PC-9 (cell line): ENCODE measurements around the gene CTBP2. TPM values are rescaled to one million over a fixed set of nuclear protein-coding genes. Genes with fewer than 3 reads are reported as not detected.
A peak's percentile ranks its signal among the peaks of the same experiment; 100 is the strongest.

ENCODE experiments used
- BruUV-seq: library from RNA; stranded (reverse); fragments of 400-500 nt; replicated peaks from 2 replicates; lab custom pipeline; 2021; lab: Mats Ljungman, UMichigan
- CTCF ChIA-PET: fragments of 300-600 bp; sonication (Branson Sonifier 250); formaldehyde crosslinking; loops from one replicate; lab custom pipeline; 2022; ENCODE audit warnings: antibody characterized with exemption; lab: Charles Lee
- POLR2A ChIA-PET: fragments of 300-600 bp; sonication (Branson Sonifier 250); formaldehyde crosslinking; loops from one replicate; lab custom pipeline; 2022; ENCODE audit warnings: antibody characterized with exemption; ENCODE audit not compliant: unreplicated experiment; lab: Charles Lee
- DNase-seq, 2 experiments: peaks; one replicate each; pipeline versions ENCODE4 v3.0.0 to v3.0.0-alpha.2; 2015 to 2022; ENCODE audit warnings: mixed read lengths in 1 of 2
- H2AFZ ChIP-seq: fragments of 200-600 bp; sonication (generic); 2 replicates; pipeline ENCODE4 v1.8.1; 2017; ENCODE audit warnings: antibody characterized with exemption
- H3F3A ChIP-seq: fragments of 200-600 bp; sonication (generic); 2 replicates; pipeline ENCODE4 v1.8.1; 2017; ENCODE audit warnings: antibody characterized with exemption, mild to moderate bottlenecking, low read depth; ENCODE audit not compliant: insufficient read depth
- H3K27ac ChIP-seq: fragments of 200-600 bp; sonication (generic); 2 replicates; pipeline ENCODE4 v1.6.1; 2016; ENCODE audit warnings: mixed run types
- H3K27me3 ChIP-seq: fragments of 200-600 bp; sonication (generic); 2 replicates; pipeline ENCODE4 v1.6.1; 2016; ENCODE audit warnings: low read depth, mixed run types; ENCODE audit not compliant: insufficient read depth
- H3K36me3 ChIP-seq: fragments of 200-600 bp; sonication (generic); 2 replicates; pipeline ENCODE4 v1.6.1; 2016; ENCODE audit warnings: low read depth, mixed run types
- H3K4me1 ChIP-seq: fragments of 200-600 bp; sonication (generic); replicated peaks from 2 replicates; pipeline ENCODE4 v1.6.1; 2016; ENCODE audit warnings: mixed run types; ENCODE audit not compliant: insufficient read depth
- H3K4me2 ChIP-seq: fragments of 200-600 bp; sonication (generic); 2 replicates; pipeline ENCODE4 v1.6.1; 2017; ENCODE audit warnings: mixed run types
- H3K4me3 ChIP-seq: fragments of 200-600 bp; sonication (generic); 2 replicates; pipeline ENCODE4 v1.6.1; 2016; ENCODE audit warnings: mixed run types
- H3K79me2 ChIP-seq: fragments of 200-600 bp; sonication (generic); 2 replicates; pipeline ENCODE4 v1.6.1; 2017; ENCODE audit warnings: low read depth, mixed run types
- H3K9me2 ChIP-seq: fragments of 200-600 bp; sonication (generic); 2 replicates; pipeline ENCODE4 v1.8.1; 2017; ENCODE audit warnings: mild to moderate bottlenecking; ENCODE audit not compliant: insufficient read depth
- H3K9me3 ChIP-seq: fragments of 200-600 bp; sonication (generic); 2 replicates; pipeline ENCODE4 v1.8.1; 2016; ENCODE audit warnings: low read depth; ENCODE audit not compliant: insufficient read depth
- H4K20me1 ChIP-seq: fragments of 200-600 bp; sonication (generic); 2 replicates; pipeline ENCODE4 v1.8.1; 2017; ENCODE audit not compliant: insufficient read depth
- EZH2 ChIP-seq: fragments of 200-600 bp; sonication (generic); IDR thresholded peaks from 2 replicates; pipeline ENCODE4 v1.8.0; 2017; ENCODE audit warnings: antibody characterized with exemption, low read depth
- intact Hi-C: fragments of 100-400 bp; cut with micrococcal nuclease; formaldehyde crosslinking; loops from one replicate; pipeline ENCODE4 v1.10.0; 2022; ENCODE audit not compliant: unreplicated experiment
- total RNA-seq: library from RNA; stranded (reverse); gene quantifications from 2 replicates; pipeline ENCODE4 v1.2.3, GENCODE V29; 2021
- TF ChIP-seq, protein P1 (sequence below): fragments of 200-600 bp; sonication (generic); conservative IDR thresholded peaks from 2 replicates; pipeline ENCODE4 v1.6.1; 2017; ENCODE audit warnings: mixed run types, antibody characterized with exemption, mild to moderate bottlenecking, moderate library complexity

CTBP2 gene
- total RNA-seq, 1 experiment from 2014 or later, result 60.5 TPM

DNA sequence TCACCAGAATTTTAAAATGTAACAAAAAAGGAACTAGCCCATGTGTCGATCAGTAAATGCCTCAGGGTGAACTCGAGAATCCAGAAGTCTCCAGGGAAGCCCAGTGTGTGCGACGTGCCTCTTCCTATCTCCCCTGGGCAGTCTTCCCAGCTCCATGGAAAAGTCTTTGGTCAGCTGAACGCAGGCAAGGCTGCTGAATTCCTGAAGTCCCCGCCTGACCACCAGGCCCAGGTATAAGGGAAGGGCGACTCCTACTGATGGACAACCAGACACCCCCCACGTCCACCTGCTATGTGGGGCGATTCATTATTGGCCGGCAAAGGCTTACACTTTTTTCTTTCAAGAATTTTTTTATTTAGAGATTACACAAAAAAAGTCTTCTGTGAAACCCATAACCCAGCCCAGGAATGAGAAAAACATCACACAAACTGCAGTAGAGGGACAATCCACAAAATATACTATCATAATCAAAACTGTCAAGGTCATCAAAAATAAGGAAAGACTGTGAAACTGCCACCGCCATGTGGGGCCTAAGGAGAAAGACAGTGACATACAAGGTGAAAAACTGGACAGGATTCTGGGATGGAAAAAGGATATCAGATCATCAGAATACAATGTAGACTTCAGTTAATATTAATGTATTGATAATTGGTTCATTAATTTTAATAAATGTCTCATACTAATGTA is 93.5 kb downstream of the CTBP2 start:
- no peaks in the 10 kb centered on the region for H3K36me3 ChIP-seq
- BruUV-seq, result no TSS peak
- TF ChIP-seq EZH2, result no peak
- TF ChIP-seq, protein P1, sequence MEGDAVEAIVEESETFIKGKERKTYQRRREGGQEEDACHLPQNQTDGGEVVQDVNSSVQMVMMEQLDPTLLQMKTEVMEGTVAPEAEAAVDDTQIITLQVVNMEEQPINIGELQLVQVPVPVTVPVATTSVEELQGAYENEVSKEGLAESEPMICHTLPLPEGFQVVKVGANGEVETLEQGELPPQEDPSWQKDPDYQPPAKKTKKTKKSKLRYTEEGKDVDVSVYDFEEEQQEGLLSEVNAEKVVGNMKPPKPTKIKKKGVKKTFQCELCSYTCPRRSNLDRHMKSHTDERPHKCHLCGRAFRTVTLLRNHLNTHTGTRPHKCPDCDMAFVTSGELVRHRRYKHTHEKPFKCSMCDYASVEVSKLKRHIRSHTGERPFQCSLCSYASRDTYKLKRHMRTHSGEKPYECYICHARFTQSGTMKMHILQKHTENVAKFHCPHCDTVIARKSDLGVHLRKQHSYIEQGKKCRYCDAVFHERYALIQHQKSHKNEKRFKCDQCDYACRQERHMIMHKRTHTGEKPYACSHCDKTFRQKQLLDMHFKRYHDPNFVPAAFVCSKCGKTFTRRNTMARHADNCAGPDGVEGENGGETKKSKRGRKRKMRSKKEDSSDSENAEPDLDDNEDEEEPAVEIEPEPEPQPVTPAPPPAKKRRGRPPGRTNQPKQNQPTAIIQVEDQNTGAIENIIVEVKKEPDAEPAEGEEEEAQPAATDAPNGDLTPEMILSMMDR, result no peak
- intact Hi-C loops, result no loop called here
- H3F3A ChIP-seq, result peaks cover 37% of the 10 kb centered on the region
- no peaks in the 10 kb centered on the region for H4K20me1 ChIP-seq
- H3K9me2 ChIP-seq, result no peaks in the 10 kb centered on the region
- DNase-seq, result no peak
- H2AFZ ChIP-seq, result no peak overlapping the region
- POLR2A ChIA-PET, result no interaction called here
- no peak overlapping the region for H3K4me3 ChIP-seq
- no peaks in the 10 kb centered on the region for H3K9me3 ChIP-seq
- peaks cover 81% of the 10 kb centered on the region for H3K79me2 ChIP-seq
- peak overlapping the region; percentile 70 for H3K4me2 ChIP-seq
- H3K27me3 ChIP-seq, result no peaks in the 10 kb centered on the region
- peaks cover 49% of the 10 kb centered on the region for H3K4me1 ChIP-seq
- H3K27ac ChIP-seq, result peak overlapping the region; percentile 96
- CTCF ChIA-PET, result no interaction called here

DNA sequence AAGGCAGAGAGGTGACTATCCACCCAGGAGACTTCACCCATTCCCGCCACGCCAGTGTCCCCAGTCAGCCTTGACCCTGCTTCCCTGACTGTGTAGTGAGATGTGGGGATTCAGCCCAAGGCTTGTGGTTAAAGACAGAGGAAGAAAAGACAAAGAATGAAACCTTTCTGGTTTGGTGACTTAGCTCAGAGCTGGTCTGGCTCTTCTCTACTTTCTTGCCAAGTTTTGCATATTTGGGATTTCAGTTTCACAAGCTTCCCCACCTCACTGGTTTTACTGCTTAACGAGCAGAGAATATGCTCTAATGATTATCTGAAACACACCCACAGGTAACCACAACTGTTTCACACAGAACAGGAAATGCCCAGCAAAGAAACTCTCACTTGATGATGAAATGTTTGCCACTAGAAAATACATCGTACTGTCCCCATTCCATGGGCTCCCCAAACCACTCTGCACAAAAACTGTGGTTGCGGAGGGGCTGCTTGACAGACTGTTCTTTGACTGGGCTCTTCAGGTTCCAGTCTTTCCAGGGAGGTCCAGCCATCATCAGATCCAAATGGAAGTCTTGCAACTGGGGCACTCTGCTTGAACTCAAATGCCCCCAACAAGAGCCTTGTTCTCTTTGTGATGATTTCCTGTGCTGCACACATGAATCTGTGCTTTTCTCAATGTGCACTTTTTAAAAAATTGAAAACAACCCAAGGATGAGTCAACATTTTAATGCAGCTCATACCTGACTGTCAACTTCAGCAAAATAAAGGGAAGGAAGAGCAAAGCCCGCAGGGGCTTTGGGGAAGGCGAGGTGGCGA is 95.5 kb downstream of the CTBP2 start:
- Histone ChIP-seq H3K36me3 (no peaks in the 10 kb centered on the region), H2AFZ (no peak overlapping the region), H3K79me2 (peaks cover 85% of the 10 kb centered on the region), H3K27me3 (no peaks in the 10 kb centered on the region), H3K9me3 (no peaks in the 10 kb centered on the region), H3K4me3 (peak overlapping the region; percentile 30; the same call in 1 of the 2 replicates), H4K20me1 (0 out of 2 replicates have a peak, but pooled peaks cover 4% of the 10 kb centered on the region), H3K4me2 (peak overlapping the region; percentile 71), H3F3A (peaks cover 37% of the 10 kb centered on the region), H3K4me1 (peaks cover 54% of the 10 kb centered on the region), H3K27ac (peak overlapping the region; percentile 96), H3K9me2 (no peaks in the 10 kb centered on the region)
- peak; percentile 70 to 98 for DNase-seq
- intact Hi-C loops, result loop anchor here (1.0 to 5.0 kb wide), 5 partner anchors 19 to 757 kb away; partner anchors contain the start of genes BCCIP and UROS
- CTCF ChIA-PET, result interaction anchor here (0.6 kb wide), 1 partner anchor 1662 kb away, joined by 3 read pairs; no protein-coding TSS in a partner anchor
- TF ChIP-seq EZH2, result no peak
- TF ChIP-seq, protein P1, result no peak
- POLR2A ChIA-PET, result no interaction called here
- no TSS peak for BruUV-seq

DNA sequence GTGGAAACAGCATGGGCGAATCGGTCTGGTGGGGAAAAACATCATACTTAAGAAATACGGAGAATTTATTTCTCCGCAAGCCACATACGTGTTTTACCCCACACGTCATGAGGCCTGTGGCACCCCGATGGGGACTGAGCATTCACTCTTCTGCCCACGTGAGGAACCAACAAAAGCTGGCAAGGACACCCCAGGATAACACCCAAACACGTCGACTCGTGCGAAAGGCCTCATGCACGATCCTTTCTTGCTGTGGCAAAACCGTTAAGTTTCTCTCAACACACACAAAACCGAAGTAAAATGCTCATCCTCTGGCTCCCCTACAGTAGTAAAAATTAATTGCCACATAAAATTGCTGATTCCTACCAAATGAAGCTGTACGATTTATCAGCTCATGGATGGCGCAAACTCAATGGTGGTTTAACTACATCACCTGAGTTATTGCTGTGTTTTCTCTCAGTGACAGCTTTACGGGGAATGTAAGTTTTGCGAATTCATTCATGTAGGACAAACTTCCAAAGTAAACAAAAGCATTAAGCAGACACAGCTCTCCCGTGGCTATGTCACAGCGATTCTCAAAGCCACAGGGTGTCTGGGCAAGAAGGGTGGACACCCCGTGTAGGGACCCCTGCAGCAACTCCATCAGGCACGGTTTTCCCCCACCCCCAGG is 97.0 kb downstream of the CTBP2 start:
- DNase-seq, result no peak
- Histone ChIP-seq H3K79me2 (peaks cover 86% of the 10 kb centered on the region), H2AFZ (no peak overlapping the region), H3K9me2 (no peaks in the 10 kb centered on the region), H4K20me1 (0 out of 2 replicates have a peak, but pooled peaks cover 4% of the 10 kb centered on the region), H3K4me1 (peaks cover 54% of the 10 kb centered on the region), H3K4me2 (peak overlapping the region; percentile 71), H3K27ac (peak overlapping the region; percentile 96), H3F3A (peaks cover 37% of the 10 kb centered on the region), H3K4me3 (no peak overlapping the region), H3K36me3 (no peaks in the 10 kb centered on the region), H3K27me3 (no peaks in the 10 kb centered on the region), H3K9me3 (no peaks in the 10 kb centered on the region)
- TF ChIP-seq EZH2, result no peak
- TF ChIP-seq, protein P1, result no peak
- BruUV-seq, result no TSS peak
- intact Hi-C loops, result loop anchor here (5.0 kb wide), 1 partner anchor 759 kb away; the partner anchor contains the start of genes BCCIP and UROS
- CTCF ChIA-PET, result interaction anchor here (1.1 kb wide), 1 partner anchor 17 kb away, joined by 3 read pairs; no protein-coding TSS in a partner anchor
- POLR2A ChIA-PET, result no interaction called here
